ENCODE data around the gene ASAP2. TPM values are rescaled to one million over a fixed set of nuclear protein-coding genes. Genes with fewer than 3 reads are reported as not detected.

The ASAP2 gene
- polyA plus RNA-seq, 4 donors, result 10.8 to 21.9 (median 13.8) TPM

GRCh38 chr2:9297156-9297555 lies 90.5 kb downstream of the ASAP2 start:
- Histone ChIP-seq H3K4me3 (ENCODE audit: low read depth in 1 of 3, low read length in 3 of 3) (no peak overlapping the region), H3K27me3 (ENCODE audit: control insufficient read depth in 3 of 3, insufficient read depth in 3 of 3, low read length in 3 of 3) (no peaks in the 10 kb centered on the region), H3K9me3 (ENCODE audit: control insufficient read depth in 2 of 2, insufficient read depth in 1 of 2, low read depth in 1 of 2, low read length in 1 of 2) (no peaks in the 10 kb centered on the region), H3K27ac (ENCODE audit: low read depth in 1 of 3, low read length in 2 of 3) (no peak overlapping the region), H3K4me1 (ENCODE audit: control insufficient read depth in 3 of 3, insufficient read depth in 2 of 3, low read depth in 1 of 3, low read length in 2 of 3) (no peaks in the 10 kb centered on the region), H3K36me3 (ENCODE audit: control insufficient read depth in 3 of 3, insufficient read depth in 2 of 3, low read depth in 1 of 3, low read length in 3 of 3) (peaks cover 0 to 36% (median 0%) of the 10 kb centered on the region in 3 donors)
- FAIRE-seq, result no peak
- no peak for DNase-seq
- 70 to 92% (median 76%) methylated on average over 6 of the region's 6 CpGs for WGBS, 3 donors

DNA sequence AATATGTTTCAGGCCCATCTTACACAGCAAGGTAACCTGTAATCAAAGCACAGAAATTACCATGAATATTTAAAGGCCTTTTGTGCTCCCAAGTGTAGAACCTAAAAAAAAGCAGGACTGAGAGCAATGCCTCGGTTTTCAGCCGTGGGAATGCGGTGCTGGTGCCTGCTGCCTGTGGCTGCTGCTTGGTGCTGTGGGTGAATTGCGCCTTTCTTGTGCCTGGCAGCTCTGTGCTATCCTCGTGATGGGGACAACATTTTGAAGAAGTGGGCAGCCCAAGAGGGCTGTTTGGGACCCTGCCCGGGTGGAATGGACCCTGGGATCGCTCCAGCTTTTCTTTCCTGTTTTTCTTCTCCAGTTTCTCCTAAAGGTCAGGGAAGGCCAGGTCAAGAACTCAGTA lies 91.2 kb downstream of the ASAP2 start:
- FAIRE-seq (no peak), DNase-seq (no peak)
- Histone ChIP-seq H3K36me3 (ENCODE audit: control insufficient read depth in 3 of 3, insufficient read depth in 2 of 3, low read depth in 1 of 3, low read length in 3 of 3) (peaks cover 0 to 38% (median 0%) of the 10 kb centered on the region in 3 donors), H3K27me3 (ENCODE audit: control insufficient read depth in 3 of 3, insufficient read depth in 3 of 3, low read length in 3 of 3) (no peaks in the 10 kb centered on the region), H3K27ac (ENCODE audit: low read depth in 1 of 3, low read length in 2 of 3) (no peak overlapping the region), H3K4me1 (ENCODE audit: control insufficient read depth in 3 of 3, insufficient read depth in 2 of 3, low read depth in 1 of 3, low read length in 2 of 3) (no peaks in the 10 kb centered on the region), H3K9me3 (ENCODE audit: control insufficient read depth in 2 of 2, insufficient read depth in 1 of 2, low read depth in 1 of 2, low read length in 1 of 2) (no peaks in the 10 kb centered on the region), H3K4me3 (ENCODE audit: low read depth in 1 of 3, low read length in 3 of 3) (no peak overlapping the region)
- WGBS, 3 donors, result 79 to 91% (median 81%) methylated on average over 7 of the region's 7 CpGs

- DNase-seq (no peak), FAIRE-seq (no peak)
- no peak overlapping the region for H3K4me3 ChIP-seq (ENCODE audit: low read depth in 1 of 3, low read length in 3 of 3)
- no peaks in the 10 kb centered on the region for H3K9me3 ChIP-seq (ENCODE audit: control insufficient read depth in 2 of 2, insufficient read depth in 1 of 2, low read depth in 1 of 2, low read length in 1 of 2)
- peaks cover 0 to 41% (median 0%) of the 10 kb centered on the region in 3 donors for H3K36me3 ChIP-seq (ENCODE audit: control insufficient read depth in 3 of 3, insufficient read depth in 2 of 3, low read depth in 1 of 3, low read length in 3 of 3)
- WGBS, 3 donors, result 89 to 90% (median 90%) methylated on average over 7 of the region's 7 CpGs
- no peaks in the 10 kb centered on the region for H3K4me1 ChIP-seq (ENCODE audit: control insufficient read depth in 3 of 3, insufficient read depth in 2 of 3, low read depth in 1 of 3, low read length in 2 of 3)
- H3K27ac ChIP-seq (ENCODE audit: low read depth in 1 of 3, low read length in 2 of 3), result no peak overlapping the region
- H3K27me3 ChIP-seq (ENCODE audit: control insufficient read depth in 3 of 3, insufficient read depth in 3 of 3, low read length in 3 of 3), result no peaks in the 10 kb centered on the region
Observed at GRCh38 chr2:9298583-9298982, 92.0 kb downstream of the ASAP2 start.

DNA sequence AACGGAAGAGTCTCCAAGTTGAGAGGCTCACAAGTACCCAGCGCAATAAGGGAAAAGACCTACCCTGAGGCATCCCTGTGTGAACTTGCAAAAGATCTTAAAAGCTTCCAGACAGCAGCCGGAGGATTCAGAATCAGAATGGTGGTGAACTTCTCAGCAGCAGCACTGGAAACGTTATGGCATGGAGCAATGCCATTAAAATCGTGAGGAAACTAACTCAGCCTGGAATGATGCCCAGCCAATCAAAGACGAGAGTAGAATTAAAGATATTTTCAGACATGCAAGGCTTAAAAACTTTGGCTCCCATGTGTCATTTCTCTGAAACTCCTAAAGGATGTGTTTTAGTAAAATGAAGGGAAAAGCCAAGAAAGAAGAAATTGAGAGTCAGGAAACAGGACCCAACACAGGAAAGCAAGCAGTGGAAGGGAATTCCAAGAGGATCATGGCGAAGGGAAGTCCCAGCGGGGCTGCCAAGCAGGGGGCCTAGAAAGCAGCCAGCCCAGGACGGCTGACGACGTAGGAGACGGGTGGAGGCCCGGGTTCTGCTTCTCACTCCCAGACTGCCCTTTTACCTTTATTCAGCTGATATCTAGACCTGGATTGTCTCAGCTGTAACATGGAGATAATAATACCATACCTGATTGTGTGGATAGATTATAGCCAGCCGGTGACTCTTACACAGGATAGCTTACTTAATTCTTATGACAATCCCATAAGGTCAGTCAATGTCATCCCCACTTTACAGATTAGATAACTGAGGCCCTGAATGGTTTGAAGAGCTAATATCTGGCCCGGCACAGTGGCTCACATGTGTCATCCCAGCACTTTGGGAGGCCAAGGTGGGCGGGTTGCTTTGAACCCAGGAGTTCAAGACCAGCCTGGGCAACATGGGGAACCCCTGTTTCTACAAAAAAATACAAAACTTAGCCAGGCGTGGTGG lies 92.8 kb downstream of the ASAP2 start:
- H3K4me1 ChIP-seq (ENCODE audit: control insufficient read depth in 3 of 3, insufficient read depth in 2 of 3, low read depth in 1 of 3, low read length in 2 of 3), result no peaks in the 10 kb centered on the region

DNA sequence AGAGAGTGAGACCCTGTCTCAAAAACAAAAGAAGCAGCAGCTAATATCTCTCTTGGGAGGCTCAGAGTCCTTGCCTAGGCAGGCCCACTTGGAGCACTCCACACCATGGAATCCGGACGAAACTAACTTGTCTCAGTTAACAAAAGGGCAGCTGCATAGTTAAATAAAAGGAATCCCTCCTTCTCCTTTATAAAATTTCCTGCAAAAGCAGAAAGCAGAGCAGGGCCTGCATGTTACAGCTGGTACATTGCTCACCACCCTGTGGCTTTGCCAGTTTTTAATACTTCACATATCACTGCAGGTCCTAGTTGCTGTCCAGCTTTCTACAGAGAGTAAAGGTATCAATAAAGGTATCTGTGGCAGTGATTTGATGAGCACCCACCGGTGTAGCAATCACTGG lies 93.6 kb downstream of the ASAP2 start:
- FAIRE-seq, result no peak
- Histone ChIP-seq H3K27ac (ENCODE audit: low read depth in 1 of 3, low read length in 2 of 3) (no peak overlapping the region), H3K9me3 (ENCODE audit: control insufficient read depth in 2 of 2, insufficient read depth in 1 of 2, low read depth in 1 of 2, low read length in 1 of 2) (no peaks in the 10 kb centered on the region), H3K27me3 (ENCODE audit: control insufficient read depth in 3 of 3, insufficient read depth in 3 of 3, low read length in 3 of 3) (no peaks in the 10 kb centered on the region), H3K4me3 (ENCODE audit: low read depth in 1 of 3, low read length in 3 of 3) (no peak overlapping the region), H3K4me1 (ENCODE audit: control insufficient read depth in 3 of 3, insufficient read depth in 2 of 3, low read depth in 1 of 3, low read length in 2 of 3) (no peaks in the 10 kb centered on the region), H3K36me3 (ENCODE audit: control insufficient read depth in 3 of 3, insufficient read depth in 2 of 3, low read depth in 1 of 3, low read length in 3 of 3) (peaks cover 0 to 43% (median 0%) of the 10 kb centered on the region in 3 donors)
- WGBS, 3 donors, result 85 to 90% (median 89%) methylated on average over 3 of the region's 3 CpGs
- no peak for DNase-seq

More for the DNA sequence above, 92.8 kb downstream of the ASAP2 start:
- no peak for DNase-seq
- Histone ChIP-seq H3K9me3 (ENCODE audit: control insufficient read depth in 2 of 2, insufficient read depth in 1 of 2, low read depth in 1 of 2, low read length in 1 of 2) (no peaks in the 10 kb centered on the region), H3K27me3 (ENCODE audit: control insufficient read depth in 3 of 3, insufficient read depth in 3 of 3, low read length in 3 of 3) (no peaks in the 10 kb centered on the region), H3K4me3 (ENCODE audit: low read depth in 1 of 3, low read length in 3 of 3) (no peak overlapping the region), H3K36me3 (ENCODE audit: control insufficient read depth in 3 of 3, insufficient read depth in 2 of 3, low read depth in 1 of 3, low read length in 3 of 3) (peaks cover 0 to 45% (median 0%) of the 10 kb centered on the region in 3 donors), H3K27ac (ENCODE audit: low read depth in 1 of 3, low read length in 2 of 3) (no peak overlapping the region)
- FAIRE-seq, result no peak
- WGBS, 3 donors, result 72 to 79% (median 77%) methylated on average over 17 of the region's 17 CpGs

GRCh38 chr2:9300829-9301453 lies 94.3 kb downstream of the ASAP2 start:
- 76 to 85% (median 81%) methylated on average over 10 of the region's 10 CpGs for WGBS, 3 donors
- Histone ChIP-seq H3K27ac (ENCODE audit: low read depth in 1 of 3, low read length in 2 of 3) (no peak overlapping the region), H3K4me1 (ENCODE audit: control insufficient read depth in 3 of 3, insufficient read depth in 2 of 3, low read depth in 1 of 3, low read length in 2 of 3) (no peaks in the 10 kb centered on the region), H3K9me3 (ENCODE audit: control insufficient read depth in 2 of 2, insufficient read depth in 1 of 2, low read depth in 1 of 2, low read length in 1 of 2) (no peaks in the 10 kb centered on the region), H3K36me3 (ENCODE audit: control insufficient read depth in 3 of 3, insufficient read depth in 2 of 3, low read depth in 1 of 3, low read length in 3 of 3) (peaks cover 0 to 43% (median 0%) of the 10 kb centered on the region in 3 donors), H3K27me3 (ENCODE audit: control insufficient read depth in 3 of 3, insufficient read depth in 3 of 3, low read length in 3 of 3) (no peaks in the 10 kb centered on the region), H3K4me3 (ENCODE audit: low read depth in 1 of 3, low read length in 3 of 3) (no peak overlapping the region)
- DNase-seq (no peak), FAIRE-seq (no peak)

DNA sequence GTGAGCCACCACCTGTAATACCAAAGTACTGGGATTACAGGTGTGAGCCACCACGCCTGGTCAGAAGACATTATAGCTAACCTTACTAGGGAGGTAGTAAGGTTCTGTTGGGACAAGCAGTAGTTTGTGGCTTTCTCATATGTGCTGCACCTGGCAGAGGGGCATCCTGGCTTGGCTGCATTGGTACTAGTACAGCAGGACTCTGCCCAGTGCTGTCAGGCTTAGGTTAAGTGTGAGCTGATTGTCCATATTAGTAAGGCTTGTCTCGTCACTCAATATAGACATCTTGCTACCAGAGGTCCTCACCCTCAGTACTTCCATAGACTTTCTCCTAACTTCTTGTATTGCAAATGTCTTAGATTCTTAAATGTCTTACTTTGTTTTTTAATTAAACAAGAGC lies 96.1 kb downstream of the ASAP2 start:
- Histone ChIP-seq H3K36me3 (ENCODE audit: control insufficient read depth in 3 of 3, insufficient read depth in 2 of 3, low read depth in 1 of 3, low read length in 3 of 3) (peaks cover 0 to 47% (median 0%) of the 10 kb centered on the region in 3 donors), H3K4me3 (ENCODE audit: low read depth in 1 of 3, low read length in 3 of 3) (no peak overlapping the region), H3K27me3 (ENCODE audit: control insufficient read depth in 3 of 3, insufficient read depth in 3 of 3, low read length in 3 of 3) (no peaks in the 10 kb centered on the region), H3K27ac (ENCODE audit: low read depth in 1 of 3, low read length in 2 of 3) (no peak overlapping the region), H3K4me1 (ENCODE audit: control insufficient read depth in 3 of 3, insufficient read depth in 2 of 3, low read depth in 1 of 3, low read length in 2 of 3) (no peaks in the 10 kb centered on the region), H3K9me3 (ENCODE audit: control insufficient read depth in 2 of 2, insufficient read depth in 1 of 2, low read depth in 1 of 2, low read length in 1 of 2) (no peaks in the 10 kb centered on the region)
- FAIRE-seq (no peak), DNase-seq (no peak)
- 89 to 98% (median 96%) methylated on average over 2 of the region's 2 CpGs for WGBS, 3 donors

DNA sequence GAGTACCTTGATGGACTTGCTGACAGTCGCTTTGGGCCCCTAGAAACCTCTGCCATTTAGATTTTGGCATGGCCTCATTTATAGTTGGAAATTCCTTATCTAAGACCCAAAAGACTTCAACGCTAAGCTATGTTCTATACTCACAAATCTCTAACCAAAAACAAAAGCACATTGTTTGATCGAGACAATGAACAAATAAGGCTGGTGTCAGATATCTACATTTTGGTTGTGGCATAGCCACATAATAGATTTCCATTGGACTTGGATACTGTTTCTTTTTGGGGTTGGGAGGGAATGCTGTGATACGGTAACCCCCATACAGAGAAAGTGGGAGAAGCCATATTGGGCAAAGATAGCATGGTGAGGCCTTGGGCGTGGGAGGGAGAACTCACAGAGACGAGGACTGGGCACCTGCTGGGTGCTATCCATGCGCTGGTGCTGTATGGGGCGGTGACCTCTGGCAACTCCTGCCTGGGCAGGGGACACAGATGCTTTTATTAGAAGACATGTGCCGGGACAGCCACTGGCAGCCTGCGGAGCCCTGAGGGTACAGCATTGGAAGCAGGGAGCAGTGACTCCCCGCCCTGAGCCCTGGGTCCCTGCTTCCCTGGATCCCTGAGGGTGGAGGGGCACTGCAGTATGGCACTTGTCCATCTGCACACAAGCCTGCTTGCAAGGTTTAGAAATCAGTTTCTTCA lies 97.1 kb downstream of the ASAP2 start:
- H3K27ac ChIP-seq (ENCODE audit: low read depth in 1 of 3, low read length in 2 of 3), result no peak overlapping the region
- H3K4me1 ChIP-seq (ENCODE audit: control insufficient read depth in 3 of 3, insufficient read depth in 2 of 3, low read depth in 1 of 3, low read length in 2 of 3), result no peaks in the 10 kb centered on the region
- H3K36me3 ChIP-seq (ENCODE audit: control insufficient read depth in 3 of 3, insufficient read depth in 2 of 3, low read depth in 1 of 3, low read length in 3 of 3), result peaks cover 0 to 41% (median 0%) of the 10 kb centered on the region in 3 donors

More for the DNA sequence above, 97.1 kb downstream of the ASAP2 start:
- H3K4me3 ChIP-seq (ENCODE audit: low read depth in 1 of 3, low read length in 3 of 3), result no peak overlapping the region
- 89 to 93% (median 89%) methylated on average over 11 of the region's 11 CpGs for WGBS, 3 donors
- DNase-seq (no peak), FAIRE-seq (no peak)
- H3K9me3 ChIP-seq (ENCODE audit: control insufficient read depth in 2 of 2, insufficient read depth in 1 of 2, low read depth in 1 of 2, low read length in 1 of 2), result no peaks in the 10 kb centered on the region
- H3K27me3 ChIP-seq (ENCODE audit: control insufficient read depth in 3 of 3, insufficient read depth in 3 of 3, low read length in 3 of 3), result no peaks in the 10 kb centered on the region

All from small intestine (tissue), 7 donors.